RWPE1 (cell line): Measurements from ENCODE around the gene ENOX1.

Source experiments
- CTCF ChIA-PET: fragments of 350-600 bp; sonication (Branson Sonifier 250); formaldehyde crosslinking; extraction: SDS; loops from one replicate; lab custom pipeline; 2021; lab: Yijun Ruan, JAX
- POLR2A ChIA-PET: fragments of 400-600 bp; formaldehyde crosslinking; extraction: SDS; loops from one replicate; lab custom pipeline; 2020; ENCODE audit warnings: antibody characterized with exemption; ENCODE audit not compliant: low non-redundant PET; lab: Yijun Ruan, JAX
- DNase-seq: peaks from one replicate; pipeline ENCODE4 v3.0.0; 2012; ENCODE audit warnings: low spot score
- H3K27ac ChIP-seq: fragments of 450-650 bp; 2 replicates; pipeline ENCODE4 v1.5.1; 2017
- TF ChIP-seq, protein P1 (sequence below): fragments of 450-650 bp; conservative IDR thresholded peaks from 2 replicates; pipeline ENCODE4 v1.5.1; 2017; ENCODE audit warnings: low read depth, mild to moderate bottlenecking

Gene ENOX1

DNA sequence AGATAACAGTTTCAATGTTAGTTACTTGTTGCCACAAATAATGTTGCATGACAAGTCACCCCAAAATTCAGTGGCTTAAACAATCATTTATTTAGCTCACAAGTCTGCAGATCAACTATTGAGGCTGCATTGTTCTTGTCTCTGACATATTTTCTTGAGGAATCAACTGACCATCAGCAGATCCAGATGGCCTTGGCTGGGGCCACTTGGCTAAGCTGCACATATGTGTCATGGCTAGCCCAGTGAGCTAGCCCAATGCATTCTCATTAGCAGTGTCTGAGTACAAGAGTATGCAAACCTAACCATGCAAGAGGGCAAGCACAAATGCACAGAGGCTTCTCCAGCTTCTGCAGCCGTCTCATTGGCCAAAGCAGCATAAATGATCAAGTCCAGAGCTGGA is 583.0 kb downstream of the ENOX1 start:
- CTCF ChIA-PET: interaction anchor here (0.7 to 0.9 kb wide), 2 partner anchors 23 to 164 kb away, joined by 3 to 4 read pairs; no protein-coding TSS in a partner anchor
- TF ChIP-seq, protein P1, sequence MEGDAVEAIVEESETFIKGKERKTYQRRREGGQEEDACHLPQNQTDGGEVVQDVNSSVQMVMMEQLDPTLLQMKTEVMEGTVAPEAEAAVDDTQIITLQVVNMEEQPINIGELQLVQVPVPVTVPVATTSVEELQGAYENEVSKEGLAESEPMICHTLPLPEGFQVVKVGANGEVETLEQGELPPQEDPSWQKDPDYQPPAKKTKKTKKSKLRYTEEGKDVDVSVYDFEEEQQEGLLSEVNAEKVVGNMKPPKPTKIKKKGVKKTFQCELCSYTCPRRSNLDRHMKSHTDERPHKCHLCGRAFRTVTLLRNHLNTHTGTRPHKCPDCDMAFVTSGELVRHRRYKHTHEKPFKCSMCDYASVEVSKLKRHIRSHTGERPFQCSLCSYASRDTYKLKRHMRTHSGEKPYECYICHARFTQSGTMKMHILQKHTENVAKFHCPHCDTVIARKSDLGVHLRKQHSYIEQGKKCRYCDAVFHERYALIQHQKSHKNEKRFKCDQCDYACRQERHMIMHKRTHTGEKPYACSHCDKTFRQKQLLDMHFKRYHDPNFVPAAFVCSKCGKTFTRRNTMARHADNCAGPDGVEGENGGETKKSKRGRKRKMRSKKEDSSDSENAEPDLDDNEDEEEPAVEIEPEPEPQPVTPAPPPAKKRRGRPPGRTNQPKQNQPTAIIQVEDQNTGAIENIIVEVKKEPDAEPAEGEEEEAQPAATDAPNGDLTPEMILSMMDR: no peak
- H3K27ac ChIP-seq: no peak overlapping the region
- no peak for DNase-seq
- POLR2A ChIA-PET: no interaction called here

DNA sequence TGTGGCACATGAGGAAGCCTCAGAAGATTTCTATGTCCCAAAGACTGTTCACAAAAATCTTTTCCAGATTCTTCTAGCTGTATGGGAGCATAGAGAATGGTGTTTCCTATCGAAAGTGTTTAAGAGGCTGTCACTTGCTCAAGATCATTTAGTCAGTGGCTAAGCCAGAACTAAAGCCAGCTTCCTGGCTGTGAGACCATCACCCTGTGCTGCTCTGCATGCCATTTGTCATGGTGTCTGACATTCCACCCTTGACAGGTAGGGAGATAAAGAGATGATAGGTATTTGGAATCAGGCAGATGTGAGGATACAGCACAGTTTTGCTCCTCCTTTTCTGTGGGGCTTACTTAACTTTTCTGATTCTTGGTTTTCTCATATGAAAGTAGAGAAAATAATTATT is 586.0 kb downstream of the ENOX1 start:
- no peak overlapping the region for H3K27ac ChIP-seq
- DNase-seq: no peak
- TF ChIP-seq, protein P1: no peak
- ChIA-PET CTCF (no interaction called here), POLR2A (no interaction called here)

DNA sequence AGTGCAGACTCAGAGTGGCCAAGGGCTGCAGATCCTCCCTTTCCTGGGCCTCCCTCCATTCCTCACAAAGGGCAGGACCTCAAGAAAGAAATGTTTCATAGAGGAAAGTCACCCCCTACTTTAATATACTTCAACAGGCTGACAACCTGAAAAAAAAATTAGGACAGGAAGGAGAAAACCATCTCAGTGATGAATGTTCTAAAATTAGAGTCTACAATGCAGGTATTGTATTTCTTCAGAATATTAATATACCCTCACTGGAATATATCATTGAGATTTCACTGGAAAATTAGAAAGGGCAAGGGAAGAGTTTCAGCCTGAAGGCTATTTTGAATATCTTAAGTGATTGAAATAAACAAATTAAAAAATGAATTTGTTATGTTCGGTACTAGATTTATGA is 586.5 kb downstream of the ENOX1 start:
- POLR2A ChIA-PET: no interaction called here
- CTCF ChIA-PET: no interaction called here

DNA sequence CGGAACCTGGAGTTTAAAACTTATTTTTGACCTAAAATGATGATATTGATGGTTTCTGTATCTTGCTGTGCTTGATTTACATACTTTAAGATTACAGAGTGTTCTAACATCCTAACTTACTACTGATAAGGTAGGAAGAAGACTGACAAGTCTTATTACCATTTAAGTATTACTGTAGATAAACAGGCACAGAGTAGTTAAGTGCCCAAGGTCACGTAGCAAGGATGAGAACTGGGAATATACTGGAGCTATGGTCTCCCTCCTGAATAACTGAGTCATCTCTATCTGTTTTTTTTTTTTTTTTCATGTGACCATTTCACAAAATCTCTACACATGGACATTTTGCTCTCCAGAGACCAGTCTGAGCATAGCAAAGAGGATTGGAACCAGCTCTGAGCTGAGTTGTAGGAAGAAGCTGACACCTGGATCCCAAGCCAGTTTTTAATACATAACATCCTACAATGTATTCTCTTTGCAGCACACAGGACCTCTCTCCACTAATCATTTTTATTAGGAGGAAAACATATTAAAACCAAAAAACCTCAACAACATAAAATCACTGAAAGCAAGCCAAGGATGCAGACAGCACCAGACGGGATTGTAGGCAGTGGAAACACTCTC is 589.9 kb downstream of the ENOX1 start:
- DNase-seq: no peak
- ChIA-PET CTCF (no interaction called here), POLR2A (no interaction called here)
- TF ChIP-seq, protein P1: no peak
- no peak overlapping the region for H3K27ac ChIP-seq

More for the DNA sequence above, 586.5 kb downstream of the ENOX1 start:
- TF ChIP-seq, protein P1: no peak
- no peak overlapping the region for H3K27ac ChIP-seq
- DNase-seq: no peak

DNA sequence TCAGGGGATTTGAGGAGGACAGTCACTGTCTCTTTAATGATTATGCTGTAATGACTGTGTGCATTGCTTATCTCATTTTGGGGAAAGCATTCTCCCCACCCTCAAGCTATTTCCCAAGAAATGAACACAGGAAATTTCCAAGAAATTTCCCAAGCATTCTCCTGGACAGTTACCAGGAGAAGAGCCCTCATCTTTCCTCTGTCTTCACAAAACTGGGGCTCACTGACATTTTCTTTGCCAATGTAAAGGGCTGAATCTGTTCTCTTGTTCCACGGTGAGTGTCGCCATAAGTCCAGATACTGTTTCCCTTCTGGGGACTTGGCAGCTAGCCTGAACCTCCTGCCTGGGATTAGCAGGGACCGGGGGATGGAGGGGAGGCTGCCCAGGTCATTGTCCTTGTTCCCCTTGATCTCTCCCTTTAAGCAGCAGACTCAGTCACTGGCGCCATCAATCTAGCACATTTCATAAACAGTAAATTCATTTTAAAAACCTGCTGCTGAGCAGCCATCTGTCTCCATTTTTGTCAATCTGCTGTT is 590.6 kb downstream of the ENOX1 start:
- CTCF ChIA-PET: no interaction called here
- no peak for DNase-seq

DNA sequence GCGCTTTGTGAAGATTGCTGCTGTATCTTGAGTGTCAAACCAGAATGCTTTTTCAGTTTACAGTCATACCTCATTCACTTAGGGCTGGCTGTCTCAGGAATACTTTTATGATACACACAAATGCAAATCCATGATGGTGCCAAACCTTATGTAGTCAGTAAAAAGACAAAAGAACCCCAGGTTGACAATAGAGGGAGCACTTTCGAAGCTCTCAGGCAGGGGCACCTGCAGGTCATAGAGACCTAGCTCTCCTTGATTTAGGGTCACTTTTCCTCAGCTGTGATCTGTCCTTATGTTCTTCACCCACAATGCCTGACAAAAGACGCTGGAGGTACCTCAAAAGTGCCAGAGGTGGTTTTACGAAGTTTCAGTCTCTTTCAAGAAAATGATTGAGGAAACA is 591.2 kb downstream of the ENOX1 start:
- no peak overlapping the region for H3K27ac ChIP-seq
- ChIA-PET POLR2A (no interaction called here), CTCF (no interaction called here)
- TF ChIP-seq, protein P1: no peak
- DNase-seq: no peak

More for the DNA sequence above, 590.6 kb downstream of the ENOX1 start:
- TF ChIP-seq, protein P1: no peak
- H3K27ac ChIP-seq: no peak overlapping the region
- POLR2A ChIA-PET: no interaction called here
